T47D (cell line): ENCODE data around the gene STARD5.
"Not testable (repeated sequence)": the region's sequence is repeated elsewhere in the genome, so short reads cannot be mapped to it uniquely, and the experiment has no call there.

Experiments used
- DNase-seq, 2 experiments: peaks; one replicate each; pipeline versions ENCODE4 v3.0.0 to v3.0.0-alpha.2; 2011 to 2012; ENCODE audit warnings: low read depth in 1 of 2, low spot score in 1 of 2
- JUND ChIP-seq: IDR thresholded peaks from 2 replicates; pipeline ENCODE4 v1.6.1; 2012; ENCODE audit warnings: low read depth
- in situ Hi-C: cut with HindIII; loops from 2 replicates; pipeline ENCODE4 v1.10.0; 2016; ENCODE audit warnings: low sequenced_read_pairs, low pct_unique_long_range_greater_than_20kb

The STARD5 gene

DNA sequence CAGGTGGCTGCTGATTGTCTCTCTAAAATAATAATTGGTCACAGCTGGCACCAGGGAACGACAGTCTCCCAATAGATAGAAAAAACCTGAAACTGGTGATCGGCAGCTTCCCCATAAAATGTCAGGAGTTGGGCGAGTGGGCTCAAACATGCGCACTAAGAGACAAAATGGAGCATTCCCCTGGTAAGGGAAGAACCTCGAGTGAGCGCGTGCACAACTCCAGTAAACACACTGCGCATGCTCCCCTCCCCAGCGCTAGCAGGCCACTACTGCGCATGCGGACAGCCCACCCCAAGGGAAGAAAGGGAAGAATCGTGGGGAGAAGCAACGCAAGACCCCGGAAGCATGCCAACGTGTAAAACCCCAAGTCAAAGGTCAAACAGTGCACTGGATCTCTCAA, 7.7 kb upstream of the STARD5 start:
- no peak for DNase-seq
- in situ Hi-C loops: no loop called here
- no peak for TF ChIP-seq JUND

DNA sequence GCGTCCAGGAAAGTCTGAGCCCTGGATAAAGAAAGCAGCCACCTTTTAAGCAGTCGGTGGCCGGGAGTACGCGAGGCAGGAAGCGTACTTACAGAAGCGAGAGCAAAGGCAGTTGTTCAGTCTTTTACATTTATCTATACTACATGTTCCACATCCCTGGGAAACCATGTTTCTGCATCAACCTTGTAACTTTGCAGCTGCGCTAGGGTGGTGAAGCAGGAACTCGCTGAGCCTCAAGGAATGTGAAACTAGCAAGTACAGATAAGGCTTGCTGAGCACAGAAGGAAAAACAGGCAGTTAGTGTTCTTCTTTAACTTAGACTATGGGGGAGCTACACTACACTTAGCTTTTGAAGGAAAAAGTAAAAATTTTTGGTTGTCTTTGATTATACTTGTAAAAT, 7.2 kb upstream of the STARD5 start:
- DNase-seq, in situ Hi-C loops: not testable (repeated sequence)

DNA sequence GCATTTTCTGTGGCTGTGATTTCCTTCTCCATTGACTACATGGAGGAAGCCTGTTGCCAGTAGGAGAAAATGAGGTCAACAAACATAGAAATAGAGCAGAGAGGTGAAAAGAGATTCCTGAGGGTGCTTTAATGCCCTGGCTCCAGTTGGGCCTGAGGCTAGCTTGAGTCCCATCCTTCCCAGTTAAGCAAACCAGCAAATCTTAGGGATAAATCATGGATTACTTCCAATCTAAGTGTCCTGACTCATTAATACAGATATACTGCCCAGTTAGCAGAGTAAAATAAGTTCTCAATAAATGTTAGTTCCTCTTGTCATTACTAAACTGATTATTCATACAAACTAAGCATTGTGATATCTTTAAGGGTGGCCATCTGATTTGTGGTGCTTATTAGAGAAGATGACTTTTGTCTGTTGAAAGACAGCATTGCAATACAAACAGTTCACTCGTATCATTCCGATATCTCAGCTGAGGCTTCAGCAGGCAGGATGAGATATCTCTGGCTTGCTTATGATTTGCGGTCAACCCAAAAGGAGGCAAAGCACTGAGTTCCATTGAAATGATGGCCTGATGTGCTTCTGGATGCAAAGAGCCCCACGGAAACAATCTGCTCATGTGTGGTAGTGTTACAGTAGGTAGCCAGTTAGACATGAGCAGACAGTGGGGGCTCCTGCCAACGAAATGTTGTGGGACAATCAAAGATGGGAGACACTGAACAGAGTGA, 6.6 kb upstream of the STARD5 start:
- in situ Hi-C loops: no loop called here
- DNase-seq: no peak
- no peak for TF ChIP-seq JUND

DNA sequence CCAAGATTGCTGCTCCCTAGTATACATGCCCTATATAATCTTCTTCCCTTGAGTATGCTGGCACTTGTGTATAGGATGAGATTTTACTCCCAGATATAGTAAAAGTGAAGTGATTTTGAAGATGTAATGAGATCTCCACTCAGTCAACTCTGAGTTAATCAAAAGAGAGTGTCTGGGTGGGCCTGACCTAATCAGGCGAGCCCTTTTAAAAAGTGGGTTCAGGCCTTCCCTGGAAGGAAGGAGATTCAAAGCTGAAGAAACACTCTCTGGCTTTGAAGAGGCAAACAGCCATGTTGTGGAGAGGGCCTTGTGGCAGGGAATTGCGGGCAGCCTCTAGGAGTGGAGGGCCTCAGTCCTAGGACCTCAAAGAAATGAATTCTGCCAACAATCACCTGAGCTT, 5.5 kb upstream of the STARD5 start:
- no peak for DNase-seq
- in situ Hi-C loops: no loop called here
- TF ChIP-seq JUND: no peak

DNA sequence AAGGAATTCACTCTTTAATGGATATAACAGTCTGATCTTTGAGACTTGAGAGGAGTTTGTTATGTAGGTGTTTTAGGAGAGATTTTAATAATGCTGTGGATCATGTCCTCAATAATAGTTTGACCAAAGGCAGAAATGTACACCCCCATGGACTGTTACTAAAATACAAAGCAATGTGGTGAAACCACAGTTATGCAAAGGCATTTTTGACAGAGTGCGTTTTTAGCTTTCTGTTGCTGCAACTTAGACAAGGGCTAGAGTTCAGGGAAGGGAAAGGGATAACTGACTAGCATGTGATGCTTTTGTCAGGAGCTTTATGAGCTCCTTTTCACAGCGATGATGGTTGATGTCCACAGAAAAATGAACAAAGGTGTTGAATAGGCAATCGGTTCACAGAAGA, 3.6 kb upstream of the STARD5 start:
- TF ChIP-seq JUND: no peak
- in situ Hi-C loops: no loop called here
- DNase-seq: no peak

DNA sequence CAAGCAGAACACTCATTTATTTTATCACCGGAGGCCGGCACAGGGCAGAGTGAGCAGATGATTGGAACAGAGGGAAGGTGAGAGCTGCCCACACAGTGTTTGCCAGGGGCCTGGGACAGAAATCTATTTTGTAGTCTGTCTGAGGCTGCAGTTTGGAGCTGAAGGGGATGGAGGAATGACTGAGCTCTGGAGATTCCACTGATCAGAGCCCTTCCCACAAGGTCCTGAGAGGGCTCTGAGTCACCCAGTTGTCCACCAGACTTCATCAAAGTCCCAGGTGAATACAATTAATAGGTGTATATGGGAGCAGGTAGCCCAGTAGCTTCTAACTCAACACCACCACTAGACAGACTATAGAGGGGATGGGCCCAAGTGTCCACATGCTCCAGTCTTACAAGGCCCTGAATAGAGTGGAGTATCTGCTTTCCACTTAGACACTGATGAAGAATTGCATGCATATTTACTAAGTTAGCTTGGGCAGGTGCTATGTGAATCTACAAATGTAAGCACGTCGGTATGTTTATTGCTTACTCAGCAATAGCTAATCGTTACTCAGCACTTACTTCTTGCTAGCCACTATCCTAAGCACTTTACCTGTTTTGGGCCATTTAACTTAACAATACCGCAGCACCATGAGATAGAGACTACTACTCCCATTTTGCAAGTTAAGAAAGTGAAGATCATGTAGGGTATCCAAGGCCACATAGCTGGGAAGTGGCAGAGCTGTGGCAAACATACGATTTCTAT, 2.7 kb upstream of the STARD5 start:
- in situ Hi-C loops: no loop called here

DNA sequence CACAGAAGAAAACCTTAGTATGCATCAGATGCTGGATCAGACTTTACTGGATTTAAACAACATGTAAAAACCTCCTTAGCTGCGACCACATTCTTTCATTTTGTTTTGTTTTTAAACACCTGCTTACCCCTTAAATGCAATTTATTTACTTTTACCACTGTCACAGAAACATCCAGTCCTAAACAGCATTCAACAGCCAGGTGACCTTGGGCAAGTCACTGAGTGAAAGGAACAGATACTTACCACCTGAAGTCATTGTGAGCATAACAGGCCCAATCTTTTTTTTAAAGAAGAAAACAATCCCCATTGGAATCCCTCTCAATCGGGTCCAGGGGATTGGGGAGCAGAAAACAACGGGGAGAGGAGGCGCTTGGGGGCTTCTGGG, 390 bp downstream of the STARD5 start:
- in situ Hi-C loops: no loop called here
- no peak for TF ChIP-seq JUND
- no peak for DNase-seq

More for the DNA sequence above, 2.7 kb upstream of the STARD5 start:
- DNase-seq: no peak
- no peak for TF ChIP-seq JUND

DNA sequence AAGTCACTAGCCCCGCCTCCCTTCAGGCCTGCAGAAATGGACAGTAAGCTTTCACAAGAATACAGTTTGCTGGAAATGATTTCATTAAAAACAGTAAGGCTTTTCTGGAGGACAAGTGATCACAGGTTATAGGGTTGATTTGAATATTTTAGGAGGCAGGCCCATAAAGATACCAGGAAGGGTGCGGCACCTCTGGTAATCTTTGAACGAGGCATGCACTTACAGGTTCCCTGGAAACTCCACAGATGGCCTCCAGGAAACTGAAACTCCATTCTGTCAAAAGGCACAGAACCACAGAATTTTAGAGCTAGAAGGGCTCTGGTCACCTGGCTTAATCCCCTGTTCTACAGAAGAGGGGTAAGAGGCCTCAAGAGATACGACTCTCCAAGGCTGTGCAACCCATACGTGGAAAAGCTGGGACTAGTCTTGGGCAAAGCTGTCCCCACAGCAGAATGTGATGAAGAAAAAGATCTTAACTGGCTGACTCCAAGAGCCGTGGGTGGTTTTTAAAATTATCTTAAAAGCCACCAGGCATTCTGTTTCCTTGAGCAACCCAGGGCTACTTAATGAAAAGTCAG, 1.2 kb downstream of the STARD5 start:
- no peak for TF ChIP-seq JUND
- in situ Hi-C loops: no loop called here
- DNase-seq: no peak

DNA sequence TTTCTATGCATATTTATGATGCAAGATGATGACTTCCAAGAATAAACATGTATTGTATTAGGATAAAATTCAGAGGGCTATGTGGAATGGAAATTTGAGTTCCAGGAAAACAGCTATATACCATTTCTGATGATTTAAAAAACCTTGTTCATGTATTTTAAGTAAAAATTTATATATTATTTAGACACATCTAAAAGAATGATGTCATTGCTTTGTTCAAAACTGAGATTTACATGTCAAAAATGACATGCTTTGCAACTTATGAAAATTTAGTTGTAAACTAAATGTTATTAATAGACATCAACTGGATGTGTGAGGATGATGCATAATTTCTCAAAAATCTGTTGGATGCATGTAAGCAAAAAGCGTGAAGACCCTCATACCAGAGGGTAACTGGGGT, 2.3 kb downstream of the STARD5 start:
- DNase-seq: no peak
- no peak for TF ChIP-seq JUND
- in situ Hi-C loops: no loop called here

DNA sequence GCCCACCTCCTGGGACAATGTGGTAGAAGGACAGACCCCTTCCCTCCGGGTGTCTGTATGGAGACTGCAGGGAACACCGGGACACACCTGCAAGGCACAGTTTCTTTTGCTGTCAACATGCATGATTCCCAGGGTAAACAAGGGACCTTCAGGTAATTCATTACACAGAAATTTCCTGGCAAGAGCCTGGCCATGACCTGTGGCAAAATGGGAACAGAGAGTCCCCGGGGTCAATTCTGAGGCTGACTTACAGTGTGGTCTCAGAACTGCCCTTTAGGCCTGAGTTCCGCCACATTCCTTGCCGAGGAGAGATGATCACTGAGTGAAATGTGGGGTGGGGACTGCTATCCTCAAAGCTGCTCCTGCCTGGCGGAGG, 6.3 kb downstream of the STARD5 start:
- TF ChIP-seq JUND: no peak
- in situ Hi-C loops: no loop called here
- DNase-seq: no peak

DNA sequence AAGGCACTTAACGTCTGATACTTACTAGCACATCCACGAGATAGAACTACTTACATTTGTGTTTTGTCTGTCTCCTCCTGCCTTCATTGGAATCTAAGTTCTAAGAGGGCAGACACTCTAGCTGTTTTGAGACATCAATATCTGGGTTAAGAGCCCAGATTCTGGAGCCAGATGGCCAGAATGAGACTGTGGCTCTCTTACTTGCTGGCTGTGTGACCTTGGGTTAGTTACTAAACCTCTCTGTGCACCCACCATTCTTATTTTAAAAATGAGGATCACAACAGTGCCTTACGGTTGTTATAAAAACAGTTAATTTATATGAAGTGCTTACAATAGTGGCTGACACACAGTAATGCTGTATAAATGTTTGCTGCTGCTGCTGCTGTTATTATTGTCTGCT, 7.7 kb downstream of the STARD5 start:
- no peak for DNase-seq
- in situ Hi-C loops: no loop called here
- TF ChIP-seq JUND: no peak

DNA sequence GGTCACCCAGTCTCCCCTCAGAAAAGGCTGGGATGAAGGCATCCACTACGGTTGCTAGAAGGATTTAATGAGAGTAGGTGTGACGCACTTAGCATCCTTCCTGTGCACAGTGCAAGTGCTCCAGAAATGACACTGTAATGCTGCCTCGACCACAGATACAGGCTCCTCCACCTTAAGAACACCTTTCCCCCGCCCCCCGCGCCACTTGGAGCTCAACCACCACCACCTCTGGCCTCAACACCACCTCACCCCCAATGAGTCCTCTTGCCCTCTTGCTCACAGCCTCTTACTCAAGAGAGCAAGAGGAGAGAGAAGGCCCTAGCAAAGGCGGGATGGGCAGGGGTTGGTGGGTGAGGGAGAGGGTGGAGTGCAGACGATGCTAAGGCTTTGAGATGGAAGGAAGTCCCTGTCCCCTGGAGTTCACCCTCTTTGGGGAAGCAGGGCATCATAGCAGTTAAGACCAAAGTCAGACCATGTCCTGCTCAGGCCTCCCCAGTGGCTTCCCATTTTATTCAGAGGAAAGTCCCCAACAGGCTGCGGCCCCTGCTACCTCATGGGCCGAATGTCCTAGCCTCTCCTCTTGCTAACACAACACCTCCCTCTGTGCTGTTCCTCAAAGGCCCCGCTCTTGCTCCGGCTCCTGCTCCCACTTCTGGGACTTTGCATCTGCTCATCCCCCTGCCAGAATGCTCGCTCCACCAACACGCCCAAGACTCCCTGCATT, 8.3 kb downstream of the STARD5 start:
- in situ Hi-C loops: no loop called here
- no peak for TF ChIP-seq JUND
- DNase-seq: no peak

DNA sequence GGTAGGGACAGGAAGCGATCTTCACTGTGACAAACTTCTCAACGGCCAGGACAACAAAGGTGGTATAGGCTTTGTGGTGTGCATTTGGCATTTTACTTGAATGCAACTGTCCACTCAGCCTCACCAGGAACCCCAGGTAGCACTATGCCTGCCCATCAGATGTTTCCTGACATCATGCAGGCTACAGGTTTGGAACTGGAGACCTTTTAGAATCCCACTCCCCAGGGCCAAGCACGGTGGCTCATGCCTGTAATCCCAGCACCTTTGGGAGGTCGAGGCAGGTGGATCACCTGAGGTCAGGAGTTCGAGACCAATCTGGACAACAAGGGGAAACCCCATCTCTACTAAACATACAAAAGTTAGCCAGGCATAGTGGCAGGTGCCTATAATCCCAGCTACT, 9.6 kb downstream of the STARD5 start:
- no peak for TF ChIP-seq JUND
- in situ Hi-C loops: no loop called here
- DNase-seq: no peak
